CD4-positive, alpha-beta T cell treated with Interleukin-17A for 4 hours (primary cell): ENCODE measurements around the gene IAH1.
A peak's percentile ranks its signal among the peaks of the same experiment; 100 is the strongest.
"Not testable (repeated sequence)": the region's sequence is repeated elsewhere in the genome, so short reads cannot be mapped to it uniquely, and the experiment has no call there.

Source experiments
- DNase-seq: peaks from one replicate; pipeline ENCODE4 v3.0.0-alpha.2; 2020; ENCODE audit warnings: mixed read lengths

The IAH1 gene

GRCh38 chr2:9473985-9474360 lies 378 bp upstream of the IAH1 start:
- DNase-seq = peak; percentile 79

- no peak for DNase-seq
Observed at GRCh38 chr2:9477914-9478313, 3.6 kb downstream of the IAH1 start.

GRCh38 chr2:9478526-9478925 lies 4.2 kb downstream of the IAH1 start:
- DNase-seq = no peak

GRCh38 chr2:9480157-9480556 lies 5.8 kb downstream of the IAH1 start:
- DNase-seq = no peak

- no peak for DNase-seq
Observed at GRCh38 chr2:9483107-9483506, 8.8 kb downstream of the IAH1 start.

- no peak for DNase-seq
Observed at GRCh38 chr2:9484533-9484932, 10.2 kb downstream of the IAH1 start.

- no peak for DNase-seq
Observed at GRCh38 chr2:9488583-9489547, 14.5 kb downstream of the IAH1 start.

- no peak for DNase-seq
Observed at GRCh38 chr2:9490789-9491188, 16.4 kb downstream of the IAH1 start.

- DNase-seq = no peak
Observed at GRCh38 chr2:9492927-9493326, 18.6 kb downstream of the IAH1 start.

GRCh38 chr2:9493478-9493877 lies 19.1 kb downstream of the IAH1 start:
- no peak for DNase-seq

GRCh38 chr2:9494081-9494480 lies 19.7 kb downstream of the IAH1 start:
- DNase-seq = no peak

GRCh38 chr2:9497017-9497416 lies 22.7 kb downstream of the IAH1 start:
- no peak for DNase-seq

GRCh38 chr2:9498210-9498609 lies 23.9 kb downstream of the IAH1 start:
- DNase-seq = no peak

- no peak for DNase-seq
Observed at GRCh38 chr2:9508931-9509330, 34.6 kb downstream of the IAH1 start.

- DNase-seq = not testable (repeated sequence)
Observed at GRCh38 chr2:9513946-9514345, 39.6 kb downstream of the IAH1 start.

GRCh38 chr2:9517118-9517782 lies 42.9 kb downstream of the IAH1 start:
- DNase-seq = no peak

- no peak for DNase-seq
Observed at GRCh38 chr2:9518163-9518562, 43.8 kb downstream of the IAH1 start.

GRCh38 chr2:9518780-9519179 lies 44.4 kb downstream of the IAH1 start:
- no peak for DNase-seq

GRCh38 chr2:9519250-9519649 lies 44.9 kb downstream of the IAH1 start:
- no peak for DNase-seq

- no peak for DNase-seq
Observed at GRCh38 chr2:9524291-9524690, 49.9 kb downstream of the IAH1 start.

GRCh38 chr2:9525266-9525665 lies 50.9 kb downstream of the IAH1 start:
- no peak for DNase-seq

- DNase-seq = no peak
Observed at GRCh38 chr2:9527995-9528787, 53.8 kb downstream of the IAH1 start.

- no peak for DNase-seq
Observed at GRCh38 chr2:9532421-9532820, 58.1 kb downstream of the IAH1 start.
